ENCODE data around the gene CIAO2A.

CIAO2A gene

DNA sequence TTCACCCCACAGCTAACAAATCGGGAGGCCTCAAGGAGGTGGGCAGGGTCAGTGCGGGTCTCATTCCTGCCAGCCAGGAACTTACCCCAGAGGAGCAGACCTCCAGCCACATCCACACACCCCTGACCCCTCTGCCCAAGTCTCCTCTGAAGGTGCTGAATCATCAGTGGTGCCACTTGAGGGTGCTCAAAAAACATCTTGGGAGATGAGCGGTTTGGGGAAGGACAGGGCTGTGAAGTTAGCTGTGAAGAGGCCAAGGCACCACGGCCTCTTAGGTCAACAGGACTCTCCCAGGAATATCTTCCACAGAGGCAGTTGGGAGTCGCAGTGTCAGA lies 48.6 kb downstream of the CIAO2A start:
- no peak for DNase-seq (ENCODE audit: insufficient read length, low spot score)
- no peak for FAIRE-seq

- FAIRE-seq, result no peak
Measured at GRCh38 chr15:64044300-64045100, 49.1 kb downstream of the CIAO2A start.

DNA sequence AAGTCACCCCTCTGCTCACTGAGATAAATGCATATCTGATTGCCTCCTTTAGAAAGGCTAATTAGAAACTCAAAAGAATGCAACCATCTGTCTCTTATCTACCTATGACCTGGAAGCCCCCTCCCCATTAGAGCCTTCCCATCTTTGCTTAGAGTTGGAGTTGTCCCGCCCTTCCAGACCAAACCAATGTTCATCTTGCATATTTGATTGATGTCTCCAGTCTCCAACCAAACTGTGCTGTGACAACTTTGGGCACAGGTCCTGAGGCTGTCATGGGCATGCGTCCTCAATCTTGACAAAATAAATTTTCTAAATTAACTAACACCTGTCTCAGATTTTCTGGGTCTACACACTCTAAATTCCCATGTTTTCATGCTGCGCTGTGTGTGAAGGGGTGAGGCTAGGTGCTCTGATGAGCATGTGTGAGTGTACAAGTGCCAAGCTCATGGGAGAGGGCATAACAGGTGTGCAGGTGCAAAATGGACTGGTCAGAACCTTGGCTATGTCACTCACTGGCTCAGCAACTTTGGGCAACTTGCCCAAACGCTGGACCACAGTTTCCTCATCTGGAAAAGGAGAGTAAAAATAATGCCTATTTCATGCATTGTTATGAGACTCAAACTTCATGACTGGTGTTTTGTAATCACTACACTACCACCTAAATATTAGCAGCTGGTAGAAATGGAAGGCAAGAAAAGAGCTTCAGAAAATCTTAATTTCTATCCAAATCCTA lies 54.6 kb downstream of the CIAO2A start:
- DNase-seq (ENCODE audit: insufficient read length, low spot score), result no peak

More at GRCh38 chr15:64044300-64045100, 49.1 kb downstream of the CIAO2A start:
- no peak for DNase-seq (ENCODE audit: insufficient read length, low spot score)

DNA sequence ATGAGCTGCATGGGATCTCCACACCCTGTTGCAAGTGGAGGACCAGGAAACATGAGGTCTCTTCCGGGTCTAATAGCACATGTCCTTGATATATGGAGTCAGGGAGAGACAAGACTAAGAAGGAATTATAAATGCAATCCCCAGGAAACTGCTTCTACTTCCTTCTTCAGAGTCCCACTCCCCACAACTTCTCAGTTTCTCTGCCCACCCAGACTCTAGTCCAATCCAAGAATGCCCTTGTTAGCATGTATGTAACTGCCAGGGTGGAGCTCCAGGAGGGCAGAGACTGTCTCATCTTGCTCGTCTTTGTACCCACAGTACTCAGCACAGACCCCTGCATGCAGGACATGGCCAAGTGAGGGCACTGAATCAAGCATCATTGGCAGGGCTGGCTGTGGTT lies 55.7 kb downstream of the CIAO2A start:
- FAIRE-seq (no peak), DNase-seq (ENCODE audit: insufficient read length, low spot score) (no peak)

More for the DNA sequence above, 54.6 kb downstream of the CIAO2A start:
- no peak for FAIRE-seq

- FAIRE-seq (no peak), DNase-seq (ENCODE audit: insufficient read length, low spot score) (no peak)
Measured at GRCh38 chr15:64037116-64037515, 56.5 kb downstream of the CIAO2A start.

DNA sequence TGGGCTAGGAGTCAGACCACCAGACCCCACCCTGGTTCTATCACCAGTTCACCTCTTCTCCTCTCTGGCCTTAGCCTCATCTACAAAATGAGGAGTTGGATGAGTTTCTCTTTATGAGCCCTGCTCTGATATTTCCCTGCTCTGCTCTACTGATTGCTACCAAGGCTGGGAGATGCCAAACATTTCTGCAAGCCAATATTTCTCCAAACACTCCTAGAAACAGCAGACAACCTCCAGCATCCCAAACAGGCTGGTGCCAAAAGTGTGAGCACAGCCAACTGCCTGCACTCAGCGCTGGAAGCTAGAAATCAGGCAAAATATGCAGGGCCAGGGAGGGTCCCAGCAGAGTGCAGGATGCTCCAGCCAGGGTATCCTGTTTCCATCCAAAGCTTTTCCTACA lies 58.1 kb downstream of the CIAO2A start:
- DNase-seq (ENCODE audit: insufficient read length, low spot score) (no peak), FAIRE-seq (no peak)

- DNase-seq (ENCODE audit: insufficient read length, low spot score), result no peak
- no peak for FAIRE-seq
Measured at GRCh38 chr15:64034519-64034918, 59.1 kb downstream of the CIAO2A start.

- FAIRE-seq (no peak), DNase-seq (ENCODE audit: insufficient read length, low spot score) (no peak)
Measured at GRCh38 chr15:64032329-64032728, 61.3 kb downstream of the CIAO2A start.

DNA sequence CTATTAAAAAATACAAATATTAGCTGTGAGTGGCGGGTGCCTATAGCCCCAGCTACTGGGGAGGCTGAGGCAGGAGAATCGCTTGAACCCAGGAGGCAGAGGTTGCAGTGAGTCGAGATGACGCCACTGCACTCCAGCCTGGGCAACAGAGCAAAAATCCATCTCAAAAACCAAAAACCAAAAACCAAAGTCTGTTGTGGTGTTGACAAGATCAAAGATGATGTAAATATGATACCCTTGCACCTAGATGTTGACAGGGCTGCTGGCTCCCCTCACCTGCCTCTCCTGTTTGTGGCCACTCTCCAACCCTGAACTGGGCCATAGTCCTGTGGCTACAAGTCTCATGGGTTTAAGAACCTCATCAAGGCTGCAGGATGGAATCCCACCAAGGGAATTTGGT lies 63.5 kb downstream of the CIAO2A start:
- DNase-seq (ENCODE audit: insufficient read length, low spot score) (no peak), FAIRE-seq (no peak)

DNA sequence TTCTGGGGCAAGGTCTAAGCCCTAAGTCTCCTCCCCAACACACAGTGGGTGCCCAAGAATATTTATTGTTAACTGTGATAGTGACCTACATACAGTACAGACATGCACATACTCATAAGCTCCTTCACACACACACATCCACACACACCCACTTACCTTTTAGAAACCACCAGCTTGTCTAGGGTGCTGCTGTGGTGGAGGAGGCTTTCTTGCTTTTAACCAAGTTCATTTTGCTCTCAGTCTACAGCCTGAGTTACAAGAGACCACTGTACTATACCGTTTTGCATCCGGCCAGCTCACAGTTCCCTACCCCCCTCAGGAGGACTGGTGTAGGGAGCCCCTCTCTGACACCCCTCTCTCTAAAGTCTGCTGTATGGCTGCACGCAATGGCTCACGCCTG lies 64.0 kb downstream of the CIAO2A start:
- no peak for FAIRE-seq

DNA sequence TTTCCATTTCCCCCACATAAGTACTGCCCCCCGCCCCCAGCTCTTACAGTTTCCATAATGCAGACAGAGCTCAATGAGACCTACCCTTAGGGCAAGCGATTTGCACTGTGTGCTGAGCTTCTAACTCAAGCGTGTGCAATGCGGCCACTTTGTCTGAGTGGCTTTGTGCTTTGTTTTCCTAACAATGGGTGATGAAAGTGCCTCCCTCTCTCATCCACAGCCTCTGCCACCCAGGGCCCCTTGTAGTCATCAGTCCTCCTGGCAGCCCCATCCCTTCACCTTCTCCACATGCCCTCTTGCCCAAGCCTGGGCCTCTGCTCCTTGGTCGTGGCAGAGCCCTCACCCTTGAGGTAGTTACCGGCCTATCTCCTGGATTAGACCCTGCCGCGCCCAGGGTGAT lies 64.5 kb downstream of the CIAO2A start:
- DNase-seq (ENCODE audit: insufficient read length, low spot score) (no peak), FAIRE-seq (no peak)

More for the DNA sequence above, 64.0 kb downstream of the CIAO2A start:
- no peak for DNase-seq (ENCODE audit: insufficient read length, low spot score)

DNA sequence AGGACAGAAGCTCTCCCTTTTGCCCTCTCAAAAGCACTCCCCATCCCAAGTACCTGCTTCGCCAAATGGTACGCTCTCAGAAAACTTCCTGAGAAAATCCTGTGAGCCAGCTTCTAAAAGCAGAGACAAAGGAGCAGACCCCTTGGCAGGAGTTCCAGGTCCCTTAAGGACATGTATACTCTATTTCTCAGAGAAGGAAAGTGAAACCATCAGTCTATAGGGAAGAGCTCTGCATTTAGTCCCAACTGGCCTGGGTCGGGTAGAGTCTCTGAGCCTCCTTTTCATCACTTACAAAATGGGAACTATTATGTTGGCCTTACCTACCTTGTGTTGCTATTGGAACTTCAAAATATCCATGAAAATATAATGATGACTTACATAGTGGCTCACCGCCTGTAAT lies 67.0 kb downstream of the CIAO2A start:
- FAIRE-seq, result no peak

GRCh38 chr15:64024172-64025050 lies 69.2 kb downstream of the CIAO2A start:
- FAIRE-seq (no peak), DNase-seq (ENCODE audit: insufficient read length, low spot score) (no peak)

More for the DNA sequence above, 67.0 kb downstream of the CIAO2A start:
- no peak for DNase-seq (ENCODE audit: insufficient read length, low spot score)

DNA sequence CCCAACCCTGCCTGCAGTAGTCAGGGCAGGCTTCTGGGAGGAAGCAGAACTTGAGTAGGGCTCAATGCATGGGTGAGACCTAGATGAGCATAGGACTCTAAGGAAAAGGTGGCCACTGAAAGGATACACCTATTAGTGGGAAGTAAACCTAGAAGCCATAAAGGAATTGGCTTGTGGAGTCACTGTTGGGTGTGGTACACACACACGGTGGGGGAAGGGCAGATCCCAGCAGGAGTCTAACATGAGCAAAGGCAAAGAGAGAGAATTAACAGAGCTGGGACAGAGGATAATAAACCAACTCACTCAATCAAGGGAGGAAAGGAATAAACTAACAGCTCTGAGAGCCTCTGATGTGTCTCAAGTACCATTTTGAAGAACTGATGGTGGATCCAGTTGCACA lies 70.4 kb downstream of the CIAO2A start:
- FAIRE-seq, result no peak

DNA sequence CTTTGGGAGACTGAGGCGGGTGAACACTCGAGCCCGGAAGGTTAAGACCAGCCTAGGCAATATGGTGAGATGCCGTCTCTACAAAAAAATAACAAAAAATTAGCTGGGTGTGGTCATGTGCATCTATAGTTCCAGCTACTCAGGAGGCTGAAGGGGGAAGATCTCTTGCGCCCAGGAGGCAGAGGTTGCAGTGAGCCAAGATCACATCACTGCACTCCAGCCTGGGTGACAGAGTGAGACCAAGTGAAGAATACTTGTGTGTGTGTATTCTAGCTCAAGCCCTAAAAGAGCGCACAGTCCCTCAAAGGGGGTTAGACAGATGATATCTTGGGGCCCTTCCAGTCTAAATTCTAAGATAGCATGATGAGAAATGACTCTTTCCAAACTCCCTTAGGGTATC lies 71.1 kb downstream of the CIAO2A start:
- no peak for DNase-seq (ENCODE audit: insufficient read length, low spot score)
- FAIRE-seq, result no peak

More for the DNA sequence above, 70.4 kb downstream of the CIAO2A start:
- no peak for DNase-seq (ENCODE audit: insufficient read length, low spot score)
